ENCODE measurements around the gene TRIML2. TPM values are rescaled to one million over a fixed set of nuclear protein-coding genes. Genes with fewer than 3 reads are reported as not detected.

TRIML2 gene
- total RNA-seq, 1 donor from 2014 or later = 13.4 TPM

GRCh38 chr4:188092824-188093223 lies 16.6 kb downstream of the TRIML2 start:
- H3K36me3 Mint-ChIP-seq (ENCODE audit: low read depth, unreplicated experiment) = no peaks in the 10 kb centered on the region
- H3K4me3 Mint-ChIP-seq (ENCODE audit: unreplicated experiment) = no peak overlapping the region
- no peak overlapping the region for H3K27ac Mint-ChIP-seq (ENCODE audit: unreplicated experiment)
- DNase-seq (ENCODE audit: low spot score) = no peak
- no peaks in the 10 kb centered on the region for H3K27me3 Mint-ChIP-seq (ENCODE audit: unreplicated experiment)
- H3K4me1 Mint-ChIP-seq (ENCODE audit: unreplicated experiment) = no peaks in the 10 kb centered on the region
- TF ChIP-seq, protein P1, sequence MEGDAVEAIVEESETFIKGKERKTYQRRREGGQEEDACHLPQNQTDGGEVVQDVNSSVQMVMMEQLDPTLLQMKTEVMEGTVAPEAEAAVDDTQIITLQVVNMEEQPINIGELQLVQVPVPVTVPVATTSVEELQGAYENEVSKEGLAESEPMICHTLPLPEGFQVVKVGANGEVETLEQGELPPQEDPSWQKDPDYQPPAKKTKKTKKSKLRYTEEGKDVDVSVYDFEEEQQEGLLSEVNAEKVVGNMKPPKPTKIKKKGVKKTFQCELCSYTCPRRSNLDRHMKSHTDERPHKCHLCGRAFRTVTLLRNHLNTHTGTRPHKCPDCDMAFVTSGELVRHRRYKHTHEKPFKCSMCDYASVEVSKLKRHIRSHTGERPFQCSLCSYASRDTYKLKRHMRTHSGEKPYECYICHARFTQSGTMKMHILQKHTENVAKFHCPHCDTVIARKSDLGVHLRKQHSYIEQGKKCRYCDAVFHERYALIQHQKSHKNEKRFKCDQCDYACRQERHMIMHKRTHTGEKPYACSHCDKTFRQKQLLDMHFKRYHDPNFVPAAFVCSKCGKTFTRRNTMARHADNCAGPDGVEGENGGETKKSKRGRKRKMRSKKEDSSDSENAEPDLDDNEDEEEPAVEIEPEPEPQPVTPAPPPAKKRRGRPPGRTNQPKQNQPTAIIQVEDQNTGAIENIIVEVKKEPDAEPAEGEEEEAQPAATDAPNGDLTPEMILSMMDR (IDR thresholded peaks at IDR 0.05; ENCODE audit: unreplicated experiment) = no peak
- H3K9me3 Mint-ChIP-seq (ENCODE audit: unreplicated experiment) = no peaks in the 10 kb centered on the region

DNA sequence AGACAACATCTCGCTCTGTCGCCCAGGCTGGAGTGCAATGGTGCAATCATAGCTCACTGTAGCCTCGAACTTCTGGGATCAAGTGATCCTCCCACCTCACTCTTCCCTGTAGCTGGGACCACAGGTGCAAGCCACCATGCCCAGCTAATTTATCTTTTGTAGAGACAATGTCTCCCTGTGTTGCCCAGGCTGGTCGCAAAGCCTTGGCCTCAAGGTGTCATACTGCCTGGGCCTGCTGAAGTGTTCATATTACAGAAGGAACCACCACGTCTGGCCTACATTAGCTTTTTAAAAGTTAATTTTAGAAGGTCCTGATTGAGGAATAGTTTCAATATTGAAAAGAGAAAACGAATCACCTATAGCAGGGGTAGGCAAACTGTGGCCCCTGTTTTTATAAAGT lies 22.5 kb downstream of the TRIML2 start:
- TF ChIP-seq, protein P1 (IDR thresholded peaks at IDR 0.05; ENCODE audit: unreplicated experiment) = no peak
- Mint-ChIP-seq H3K27me3 (ENCODE audit: unreplicated experiment) (no peaks in the 10 kb centered on the region), H3K9me3 (ENCODE audit: unreplicated experiment) (no peaks in the 10 kb centered on the region), H3K4me3 (ENCODE audit: unreplicated experiment) (no peak overlapping the region), H3K27ac (ENCODE audit: unreplicated experiment) (no peak overlapping the region), H3K36me3 (ENCODE audit: low read depth, unreplicated experiment) (no peaks in the 10 kb centered on the region), H3K4me1 (ENCODE audit: unreplicated experiment) (peaks cover 6% of the 10 kb centered on the region)
- DNase-seq (ENCODE audit: low spot score) = no peak

- Mint-ChIP-seq H3K4me1 (ENCODE audit: unreplicated experiment) (peaks cover 6% of the 10 kb centered on the region), H3K27ac (ENCODE audit: unreplicated experiment) (no peak overlapping the region), H3K9me3 (ENCODE audit: unreplicated experiment) (no peaks in the 10 kb centered on the region), H3K36me3 (ENCODE audit: low read depth, unreplicated experiment) (no peaks in the 10 kb centered on the region), H3K27me3 (ENCODE audit: unreplicated experiment) (no peaks in the 10 kb centered on the region), H3K4me3 (ENCODE audit: unreplicated experiment) (no peak overlapping the region)
- TF ChIP-seq, protein P1 (IDR thresholded peaks at IDR 0.05; ENCODE audit: unreplicated experiment) = no peak
- no peak for DNase-seq (ENCODE audit: low spot score)
These were observed 26.6 kb downstream of the TRIML2 start for GRCh38 chr4:188082796-188083195.

GRCh38 chr4:188078116-188078515 lies 31.3 kb downstream of the TRIML2 start:
- no peaks in the 10 kb centered on the region for H3K36me3 Mint-ChIP-seq (ENCODE audit: low read depth, unreplicated experiment)
- DNase-seq (ENCODE audit: low spot score) = no peak
- H3K4me3 Mint-ChIP-seq (ENCODE audit: unreplicated experiment) = no peak overlapping the region
- H3K27ac Mint-ChIP-seq (ENCODE audit: unreplicated experiment) = no peak overlapping the region
- TF ChIP-seq, protein P1 (IDR thresholded peaks at IDR 0.05; ENCODE audit: unreplicated experiment) = no peak
- peaks cover 6% of the 10 kb centered on the region for H3K4me1 Mint-ChIP-seq (ENCODE audit: unreplicated experiment)
- H3K9me3 Mint-ChIP-seq (ENCODE audit: unreplicated experiment) = no peaks in the 10 kb centered on the region
- no peaks in the 10 kb centered on the region for H3K27me3 Mint-ChIP-seq (ENCODE audit: unreplicated experiment)

DNA sequence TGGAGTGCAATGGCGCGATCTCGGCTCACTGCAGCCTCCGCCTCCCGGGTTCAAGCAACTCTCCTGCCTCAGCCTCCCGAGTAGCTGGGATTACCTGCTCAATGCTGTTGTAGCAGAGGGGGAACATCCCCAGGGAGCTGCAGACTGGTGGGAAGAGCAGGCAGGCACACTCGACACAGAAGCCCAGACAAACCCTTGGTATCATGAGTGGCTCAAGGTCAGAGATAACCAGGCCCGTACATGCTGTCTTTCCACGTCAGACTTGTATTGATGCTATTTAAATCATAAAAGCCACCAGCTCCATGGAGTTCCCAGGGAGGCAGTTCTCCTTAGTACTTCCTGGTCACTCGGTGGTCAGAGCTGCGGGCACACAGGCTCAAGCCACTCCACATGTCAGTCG lies 33.2 kb downstream of the TRIML2 start:
- no peak for DNase-seq (ENCODE audit: low spot score)

More for the DNA sequence above, 33.2 kb downstream of the TRIML2 start:
- H3K36me3 Mint-ChIP-seq (ENCODE audit: low read depth, unreplicated experiment) = no peaks in the 10 kb centered on the region
- H3K4me3 Mint-ChIP-seq (ENCODE audit: unreplicated experiment) = no peak overlapping the region
- TF ChIP-seq, protein P1 (IDR thresholded peaks at IDR 0.05; ENCODE audit: unreplicated experiment) = no peak
- no peaks in the 10 kb centered on the region for H3K4me1 Mint-ChIP-seq (ENCODE audit: unreplicated experiment)
- H3K27me3 Mint-ChIP-seq (ENCODE audit: unreplicated experiment) = no peaks in the 10 kb centered on the region
- H3K27ac Mint-ChIP-seq (ENCODE audit: unreplicated experiment) = no peak overlapping the region
- no peaks in the 10 kb centered on the region for H3K9me3 Mint-ChIP-seq (ENCODE audit: unreplicated experiment)
